CD4-positive, alpha-beta T cell treated with Interleukin-15 for 1 hour (primary cell): ENCODE results near the gene C12orf42.
A peak's percentile ranks its signal among the peaks of the same experiment; 100 is the strongest.

Experiments used
- DNase-seq: peaks from one replicate; pipeline ENCODE4 v3.0.0-alpha.2; 2020

Gene C12orf42

DNA sequence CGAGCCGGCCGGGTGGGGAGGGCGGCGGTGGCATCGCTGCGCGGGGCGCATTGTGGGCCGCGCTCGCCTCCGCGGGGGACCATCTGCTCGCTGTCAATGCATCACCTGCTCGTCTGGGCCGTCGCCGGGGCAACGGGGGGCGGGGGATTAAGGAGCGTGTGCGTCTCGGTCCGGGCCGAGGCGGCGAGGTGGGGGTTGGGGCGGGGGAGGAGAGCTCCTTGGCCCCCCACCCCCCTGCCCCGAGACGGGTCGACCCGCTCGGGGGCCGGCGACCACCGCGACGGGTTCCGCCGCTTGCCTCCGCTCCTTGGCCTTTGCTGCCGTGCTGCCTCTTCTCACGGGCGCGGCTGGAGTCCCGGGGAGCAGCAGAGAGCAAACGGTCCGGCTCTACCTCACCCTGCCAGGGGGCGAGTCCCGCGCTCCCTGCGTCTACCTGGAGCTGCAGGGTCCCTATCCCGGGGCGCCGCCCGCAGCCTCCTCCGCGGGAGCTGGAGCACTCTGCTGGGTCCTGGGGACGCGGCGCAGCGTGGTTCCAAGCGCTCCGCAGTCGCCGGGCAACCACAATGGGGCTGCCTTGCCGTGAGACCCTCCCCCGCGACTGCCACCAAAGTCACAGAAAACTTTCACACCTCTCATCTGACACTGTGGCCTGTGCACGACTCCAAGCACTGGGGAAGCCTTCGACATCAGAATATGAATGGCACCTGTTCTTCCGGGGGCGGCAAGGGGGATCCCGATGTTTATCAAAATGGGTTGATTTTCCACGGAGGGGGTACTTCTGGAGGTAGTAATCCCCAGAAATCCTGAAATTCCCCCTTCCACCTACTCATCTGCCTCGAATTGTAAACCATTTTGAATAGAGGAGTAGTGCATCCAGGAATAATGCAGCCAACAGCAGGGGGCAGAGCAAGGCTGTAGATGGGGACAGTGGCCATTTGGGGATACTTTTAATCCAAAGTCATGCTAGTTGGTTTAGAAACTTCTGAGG is at the start of gene C12orf42:
Gene C12orf42, minus strand, starts transcription at position 500 of the 988 bp plus-strand sequence. CDS start 17,542 bp downstream, outside the sequence.
- peak; percentile 82 for DNase-seq

DNA sequence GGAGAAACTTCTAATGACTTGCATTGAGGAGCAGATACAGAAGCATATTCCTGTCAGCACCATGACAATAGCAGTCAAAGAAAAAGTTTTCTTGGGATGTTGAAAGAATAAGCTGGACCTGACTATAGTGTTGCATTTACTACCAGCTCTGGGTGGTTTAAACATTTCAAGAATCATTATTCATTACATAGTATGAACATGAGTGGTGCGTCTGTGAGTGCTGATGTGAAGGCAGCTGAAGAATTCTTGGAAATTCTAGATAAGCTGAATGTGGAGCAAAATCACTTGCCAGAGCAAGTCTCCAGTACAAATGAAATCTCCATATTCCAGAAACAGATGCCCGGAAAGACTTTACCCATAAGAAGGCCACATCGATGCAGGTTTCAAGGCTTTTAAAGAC is 46.3 kb upstream of the C12orf42 start:
- no peak for DNase-seq

DNA sequence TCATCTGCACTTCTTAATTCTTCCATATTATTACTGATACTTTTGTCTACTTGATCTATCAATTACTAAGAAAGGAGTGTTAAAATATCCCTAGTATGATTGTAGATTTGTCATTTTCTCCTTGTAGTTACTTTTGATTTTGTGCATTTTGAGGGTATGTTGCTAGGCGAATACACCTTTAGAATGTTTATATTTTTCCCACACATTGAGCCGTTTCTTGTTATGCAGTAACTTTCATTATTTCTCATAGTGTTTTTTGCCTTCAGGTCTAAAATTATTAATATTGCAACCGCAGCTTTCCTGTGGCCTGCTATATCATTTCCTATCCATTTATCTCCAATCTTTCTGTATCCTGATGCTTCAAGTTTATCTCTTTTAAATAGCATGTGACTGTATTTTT is 44.6 kb upstream of the C12orf42 start:
- DNase-seq = no peak

DNA sequence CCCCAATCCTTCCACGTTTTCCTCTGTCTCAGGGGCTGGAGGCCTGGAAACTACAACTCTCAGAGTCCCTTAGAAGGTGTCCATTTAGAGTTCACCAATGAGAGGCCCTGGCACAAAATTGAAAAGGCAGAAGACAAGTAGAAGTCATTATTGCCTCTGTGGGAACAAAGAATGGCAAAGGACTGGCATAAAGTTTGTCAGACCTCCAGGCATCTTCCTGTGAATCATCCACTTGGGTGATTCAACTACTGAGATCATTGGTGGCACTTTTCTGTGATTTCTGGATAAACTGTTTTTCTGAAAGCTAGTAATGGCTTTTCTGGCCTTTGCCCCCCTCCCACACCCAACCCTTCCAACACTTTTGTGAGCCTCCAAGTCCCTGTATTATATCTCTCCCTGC is 42.6 kb upstream of the C12orf42 start:
- DNase-seq = no peak

DNA sequence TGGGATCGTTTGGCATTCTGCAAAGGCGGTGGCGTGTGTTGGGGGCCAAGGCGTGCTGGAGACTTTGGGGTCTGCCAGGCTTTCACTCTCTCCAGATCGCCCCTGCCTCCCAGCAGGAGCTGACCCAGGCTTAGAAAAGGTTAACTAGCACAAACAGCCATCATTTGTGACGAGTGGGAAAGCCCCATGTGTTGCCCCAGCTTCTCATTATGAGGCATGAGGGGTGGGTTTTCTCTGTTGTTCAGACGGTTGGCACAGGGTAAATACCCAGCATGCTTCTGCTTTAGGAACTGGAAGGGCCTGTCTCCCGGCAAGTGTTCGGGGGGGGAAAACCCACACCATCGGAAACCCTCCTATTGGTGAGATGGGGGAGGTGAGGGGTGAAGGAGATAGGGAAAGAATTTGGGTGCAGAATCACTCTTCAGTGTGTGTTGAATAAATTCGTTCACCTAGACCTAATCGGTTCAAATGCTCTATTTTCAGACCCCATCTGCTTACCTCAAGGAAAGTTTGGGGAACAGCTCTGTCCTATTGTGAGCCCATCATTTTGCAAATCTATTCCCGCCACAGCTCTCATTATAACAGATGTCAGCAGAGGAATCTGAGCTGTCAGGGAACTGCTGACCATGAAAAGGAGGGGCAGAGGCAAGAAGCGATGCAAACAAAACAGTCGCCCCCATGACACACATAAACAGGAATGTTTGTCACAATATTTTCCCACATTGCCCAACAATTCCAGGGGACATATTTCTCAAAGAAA is 34.7 kb upstream of the C12orf42 start:
- no peak for DNase-seq

DNA sequence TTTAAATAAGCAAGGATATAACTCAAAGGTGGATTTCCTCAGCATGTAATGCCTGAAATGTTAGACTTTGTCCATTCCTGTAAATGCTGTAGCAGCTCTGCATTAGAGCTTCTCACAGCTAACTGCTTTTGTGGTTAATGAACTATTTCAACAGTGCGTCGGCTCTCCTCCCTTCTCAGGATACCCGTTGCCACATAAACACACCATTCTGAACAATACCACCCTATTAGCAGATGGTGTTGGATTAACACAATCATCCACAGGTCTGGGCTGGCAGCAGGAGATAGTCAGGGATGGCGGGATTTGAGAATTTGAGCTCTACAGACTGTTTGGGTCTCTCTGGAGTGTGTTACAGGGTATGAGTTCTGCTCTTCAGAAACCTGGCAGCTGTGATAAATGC is 33.5 kb upstream of the C12orf42 start:
- DNase-seq = no peak

DNA sequence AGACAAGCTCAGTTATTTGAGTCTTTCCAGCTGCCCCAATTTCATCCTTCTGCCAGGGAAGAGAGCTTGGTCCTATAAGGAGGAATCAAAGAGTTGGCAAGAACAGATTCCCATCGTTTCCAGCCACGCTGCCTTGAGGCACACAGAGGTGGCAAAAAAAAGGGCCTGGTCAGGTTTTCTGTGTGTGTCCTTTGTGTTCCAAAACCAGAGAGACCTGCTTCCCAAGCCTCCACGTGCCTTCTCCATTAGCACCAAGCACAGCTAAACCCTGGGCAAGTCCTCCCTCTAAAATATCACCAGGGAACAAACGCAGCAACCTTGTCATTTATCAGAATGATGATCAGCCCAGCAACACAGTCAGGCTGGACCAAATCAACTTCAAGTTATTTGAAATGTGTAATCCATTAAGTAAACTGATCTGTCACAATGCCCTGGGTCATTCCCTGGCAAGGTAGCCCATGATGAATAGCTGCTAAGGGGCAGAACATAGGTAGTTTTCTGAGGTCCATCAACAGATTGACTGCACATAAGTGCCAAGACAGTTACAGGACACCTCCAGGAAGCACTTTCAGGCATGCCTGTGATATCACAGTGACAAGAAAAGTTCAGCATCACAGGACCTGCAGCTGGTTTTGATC is 28.6 kb upstream of the C12orf42 start:
- no peak for DNase-seq

DNA sequence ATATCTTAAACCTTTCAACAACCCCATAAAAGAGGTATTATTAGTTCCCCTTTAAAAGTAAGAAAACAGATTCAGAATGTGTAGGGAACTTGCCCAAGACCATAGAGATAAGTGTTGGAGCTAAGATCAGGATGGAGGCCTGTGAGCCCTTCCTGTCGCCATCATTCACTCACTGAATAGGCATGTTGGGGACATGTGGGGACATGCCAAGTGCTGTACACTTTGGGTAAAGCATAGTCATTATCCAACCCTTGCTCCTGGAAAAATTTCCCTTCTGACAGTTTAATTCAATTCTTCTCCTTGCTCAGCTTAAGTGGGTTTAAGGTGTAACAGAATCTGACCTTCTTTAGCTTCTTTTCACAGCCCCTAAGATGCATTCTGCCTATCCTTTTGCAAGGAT is 28.0 kb upstream of the C12orf42 start:
- no peak for DNase-seq

DNA sequence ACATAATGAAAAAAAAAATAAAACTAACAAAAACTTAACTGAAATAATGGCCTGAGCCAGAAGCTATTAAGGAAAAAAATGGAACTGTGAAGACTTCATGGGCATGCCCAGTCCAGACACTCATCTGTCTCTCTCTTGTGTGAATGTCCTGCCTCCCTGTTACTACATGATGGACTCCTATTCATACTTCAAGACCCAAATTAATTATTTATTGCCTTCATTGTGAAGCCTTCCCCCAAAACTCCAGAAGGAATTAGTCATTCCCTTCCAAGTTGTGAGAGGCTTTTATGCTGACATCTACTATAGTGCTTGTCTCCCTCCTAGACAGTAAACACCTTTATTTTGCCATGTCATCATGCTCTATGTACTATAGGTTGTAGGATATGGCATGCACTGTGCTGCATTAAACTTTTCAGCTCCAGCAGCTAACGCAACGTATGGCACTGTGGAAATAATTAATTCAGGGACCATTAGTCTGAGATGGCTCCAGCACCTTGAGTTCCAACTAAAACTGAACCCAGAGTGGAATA is 25.0 kb upstream of the C12orf42 start:
- DNase-seq = no peak

DNA sequence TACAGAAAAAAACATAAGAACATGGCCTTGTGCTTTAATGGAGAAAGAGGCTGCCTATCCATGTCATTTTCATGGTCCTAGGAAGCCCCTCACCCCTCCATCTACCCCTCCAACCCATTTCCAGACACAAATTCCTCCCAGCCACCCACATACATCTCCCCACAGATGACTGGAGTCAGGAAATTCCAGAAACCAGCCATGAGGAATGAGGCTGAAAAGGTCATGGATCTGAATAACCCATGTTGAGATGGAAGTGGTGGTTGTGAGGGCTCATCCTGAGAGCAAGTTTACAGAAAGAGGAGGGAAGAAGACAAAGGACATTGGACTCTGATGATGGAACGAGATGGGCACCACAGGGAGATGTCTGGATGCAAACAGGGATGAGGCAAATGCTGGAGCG is 23.9 kb upstream of the C12orf42 start:
- DNase-seq = no peak

DNA sequence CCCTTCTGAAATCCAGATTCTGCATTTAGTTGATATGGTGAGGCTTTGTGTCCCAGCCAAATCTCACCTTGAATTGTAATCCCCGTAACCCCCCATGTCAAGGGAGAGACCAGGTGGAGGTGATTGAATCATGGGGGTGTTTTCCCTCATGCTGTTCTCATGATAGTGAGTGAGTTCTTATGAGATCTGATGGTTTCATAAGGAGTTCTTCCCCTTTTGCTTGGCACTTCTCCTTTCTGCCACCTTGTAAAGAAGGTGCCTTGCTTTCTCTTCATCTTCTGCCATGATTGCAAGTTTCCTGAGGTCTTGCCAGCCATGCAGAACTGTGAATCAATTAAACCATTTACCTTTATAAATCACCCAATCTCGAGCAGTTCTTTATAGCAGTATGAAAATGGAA is 23.1 kb upstream of the C12orf42 start:
- DNase-seq = no peak

DNA sequence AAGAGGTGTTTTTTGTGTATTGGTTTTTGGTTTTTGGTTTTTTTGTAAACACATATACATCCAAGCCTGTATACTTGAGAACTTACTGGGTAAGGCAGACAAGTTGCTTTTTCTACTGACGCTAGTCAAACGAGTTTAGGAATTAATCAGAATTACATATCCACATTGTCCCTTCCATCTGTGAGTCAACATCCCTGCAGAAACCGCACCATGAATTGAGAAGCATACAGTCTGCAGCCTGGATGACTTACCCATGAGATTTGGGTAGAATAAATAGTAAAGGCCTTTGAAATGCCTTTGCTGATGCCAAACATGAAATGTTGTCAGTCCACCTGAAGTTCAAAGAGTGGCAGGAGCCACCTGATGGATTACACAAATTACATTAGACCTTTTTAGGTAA is 21.4 kb upstream of the C12orf42 start:
- DNase-seq = no peak

DNA sequence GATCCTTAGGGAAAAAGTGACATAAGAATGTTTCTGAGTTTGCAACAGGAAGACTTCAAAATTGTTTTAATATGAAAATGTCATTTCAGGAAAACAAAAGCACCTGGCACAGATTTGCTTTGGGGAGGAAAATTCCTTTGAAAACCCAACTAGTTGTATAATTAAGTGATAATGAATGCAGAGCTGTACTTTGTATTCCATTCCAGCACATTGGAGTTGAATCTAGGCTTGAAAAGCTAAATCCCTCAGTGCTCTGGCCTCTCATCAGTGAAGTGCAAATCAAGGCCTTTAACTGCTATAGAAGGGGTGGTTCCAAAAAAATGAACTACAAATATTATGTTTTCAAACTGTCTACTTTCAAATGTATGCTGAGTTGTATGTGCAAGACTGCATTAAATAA is 19.6 kb upstream of the C12orf42 start:
- no peak for DNase-seq

DNA sequence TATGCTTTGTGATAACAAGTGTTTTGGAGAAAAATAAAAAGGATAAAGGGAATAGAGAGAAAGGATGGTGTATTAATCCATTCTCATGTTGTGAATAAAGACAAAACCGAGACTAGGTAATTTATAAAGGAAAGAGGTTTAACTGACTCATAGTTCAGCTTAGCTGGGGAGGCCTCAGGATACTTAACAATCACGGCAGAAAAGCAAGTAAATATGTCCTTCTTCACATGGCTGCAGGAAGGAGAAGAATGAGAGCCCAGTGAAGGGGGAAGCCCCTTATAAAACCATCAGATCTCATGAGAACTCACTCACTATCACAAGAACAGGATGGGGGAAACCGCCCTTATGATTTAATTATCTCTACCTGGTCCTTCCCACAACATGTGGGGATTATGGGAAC is 18.1 kb upstream of the C12orf42 start:
- DNase-seq = no peak

DNA sequence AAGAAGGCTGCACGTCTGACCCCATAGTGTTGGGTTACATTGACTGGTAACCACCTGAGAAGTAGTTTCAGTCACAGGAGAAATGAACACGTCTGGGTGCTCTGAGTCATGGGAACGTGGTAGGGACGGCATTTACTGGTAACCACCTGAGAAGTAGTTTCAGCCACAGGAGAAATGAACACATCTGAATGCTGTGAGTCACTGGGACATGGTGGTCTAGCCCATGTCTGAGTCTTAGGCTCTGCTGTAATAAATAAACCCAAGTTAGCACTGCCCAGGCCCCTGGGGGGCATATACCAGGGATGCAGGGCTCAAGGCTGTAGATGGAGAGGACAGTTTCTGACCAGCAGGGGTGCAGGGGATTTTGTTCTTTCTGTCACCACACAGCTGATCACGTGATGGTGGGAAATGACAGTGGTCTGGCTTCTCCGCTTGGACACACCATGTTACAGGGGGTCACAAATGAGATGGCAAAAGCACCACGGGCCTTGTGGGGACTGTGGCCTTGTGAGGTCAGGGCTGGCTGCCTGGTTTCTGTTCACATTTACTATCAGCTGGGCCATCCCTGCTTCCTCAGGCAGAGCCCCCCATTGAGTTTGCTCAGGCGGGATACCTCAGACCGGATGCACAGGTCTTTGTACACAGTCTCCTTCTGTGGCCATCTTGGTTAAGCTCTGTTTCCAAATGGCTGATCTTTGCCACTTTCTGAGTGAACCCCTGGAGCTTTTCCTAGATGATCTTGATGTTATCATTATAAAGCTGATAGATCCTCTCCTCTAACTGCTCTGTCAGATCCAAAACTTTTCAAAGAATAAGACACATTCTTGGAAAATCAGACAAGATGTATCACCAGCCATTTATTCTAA is 9.8 kb upstream of the C12orf42 start:
- no peak for DNase-seq

DNA sequence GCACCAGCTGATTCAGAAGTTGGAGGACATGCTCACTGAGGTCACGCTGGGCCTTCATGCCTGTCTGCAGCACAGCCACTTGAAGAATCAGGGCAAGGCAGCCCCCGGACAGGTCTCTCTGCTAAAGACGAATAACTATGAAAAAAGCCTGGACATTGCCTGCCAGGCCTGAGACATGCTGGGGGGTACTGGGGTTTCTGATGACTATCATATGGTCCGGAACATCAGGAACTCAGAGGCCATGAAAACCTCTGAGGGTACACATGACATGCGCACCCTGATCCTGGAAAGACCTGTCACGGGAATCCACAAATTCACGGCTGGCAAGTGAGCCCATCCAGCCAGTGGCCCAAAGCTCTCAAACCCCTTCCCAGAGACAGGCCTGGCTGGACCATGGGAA is 8.8 kb upstream of the C12orf42 start:
- DNase-seq = no peak

DNA sequence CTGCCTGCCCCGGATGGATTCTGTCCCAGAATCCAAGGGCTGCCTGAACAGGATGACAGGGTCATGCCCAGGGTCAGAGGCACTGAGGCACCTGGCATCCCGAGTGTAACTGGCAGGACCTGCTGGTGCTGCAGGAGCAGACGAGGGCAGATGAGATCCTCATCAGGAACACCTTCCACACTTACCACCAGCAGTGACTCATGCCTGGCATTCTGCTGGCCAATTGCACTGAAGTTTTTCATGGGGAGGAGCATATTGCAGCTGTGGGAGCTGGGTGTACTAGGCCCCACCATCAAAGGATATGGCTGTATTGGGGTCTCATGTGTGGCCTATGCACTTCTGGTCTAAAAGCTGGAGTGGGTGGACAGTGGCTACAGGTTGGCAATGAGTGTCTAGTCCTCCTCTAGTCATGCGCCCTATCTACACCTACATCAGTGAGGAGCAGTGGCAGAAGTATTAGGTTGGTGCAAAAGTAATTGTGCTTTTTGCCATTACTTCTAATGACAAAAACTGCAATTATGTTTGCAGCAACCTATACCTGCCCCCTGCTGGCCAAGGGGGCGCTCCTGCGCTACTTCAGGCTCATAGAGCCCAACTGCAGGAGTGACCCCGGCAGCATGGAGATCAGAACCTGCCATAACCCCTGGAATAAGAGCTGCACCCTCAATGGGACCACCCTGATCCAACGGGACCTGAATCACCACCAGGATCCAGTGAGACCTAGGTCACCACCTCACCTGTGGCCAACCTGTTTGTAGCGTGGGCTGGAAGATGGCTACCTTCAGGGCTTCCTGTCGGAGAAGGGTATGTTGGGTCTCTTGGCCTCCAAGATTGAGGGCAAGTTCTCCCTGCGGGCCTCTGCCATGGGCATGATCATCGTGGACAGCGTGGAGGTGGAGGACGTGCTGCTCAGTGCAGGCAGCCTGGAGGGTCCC is 8.0 kb upstream of the C12orf42 start:
- DNase-seq = peak; percentile 53

DNA sequence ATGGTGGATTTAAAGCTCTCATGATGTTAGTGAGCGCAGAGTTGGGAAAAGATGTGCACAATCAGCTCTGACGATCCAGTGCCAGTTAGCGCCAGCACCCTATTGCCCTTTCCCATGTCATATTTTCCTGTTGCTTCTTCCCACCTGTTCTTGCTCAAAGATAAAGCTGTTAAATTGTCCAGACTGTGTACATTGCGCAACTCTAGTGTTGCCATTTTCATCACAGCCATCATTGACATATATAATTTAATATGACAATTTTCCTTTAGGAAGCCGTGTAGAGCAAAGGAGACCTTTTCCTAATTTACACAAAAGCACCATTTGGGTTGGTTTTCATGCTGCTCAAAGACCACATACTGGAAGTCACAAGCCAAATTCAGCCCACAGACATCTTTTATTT is 5.7 kb upstream of the C12orf42 start:
- DNase-seq = no peak

DNA sequence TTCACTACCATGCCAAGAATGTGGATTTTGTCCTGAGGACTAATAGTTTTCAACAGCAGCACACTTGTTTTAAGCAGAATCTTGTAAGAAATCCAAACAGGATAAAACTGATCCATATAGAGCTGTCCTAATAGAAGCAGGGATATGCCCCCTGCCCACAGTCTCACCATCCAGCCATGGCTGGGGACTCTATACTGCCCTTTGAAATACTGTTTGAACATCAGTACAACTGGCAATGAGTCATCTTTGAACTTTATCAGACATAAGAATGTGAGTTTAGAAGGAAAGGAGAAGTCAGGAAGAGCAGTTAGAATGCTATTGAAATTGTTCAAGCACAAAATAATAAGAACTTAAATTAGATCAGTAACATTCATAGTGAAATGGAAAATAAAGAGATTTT is 3.8 kb upstream of the C12orf42 start:
- DNase-seq = no peak

DNA sequence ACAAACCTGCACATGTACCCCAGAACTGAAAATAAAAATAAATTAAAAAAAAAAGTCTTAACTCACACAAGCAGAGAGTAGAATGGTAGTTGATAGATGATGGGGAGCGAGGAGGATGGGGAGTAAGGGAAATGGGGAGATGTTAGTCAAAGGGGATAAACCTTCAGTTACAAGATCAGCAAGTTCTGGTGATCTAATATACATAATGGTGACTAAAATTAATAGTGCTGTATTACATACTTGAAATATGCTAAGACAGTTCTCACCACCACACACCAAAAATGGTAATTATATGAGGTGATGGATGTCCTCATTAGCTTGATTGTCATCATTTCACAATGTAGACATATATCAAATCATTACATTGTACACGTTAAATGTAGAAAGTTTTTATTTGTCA is 3.2 kb upstream of the C12orf42 start:
- DNase-seq = no peak
